SU-DHL-6 (cell line): ENCODE data around the gene OS9.

Experiments used
- H2AFZ ChIP-seq: fragments of 200-600 bp; sonication (generic); 2 replicates; pipeline ENCODE4 v1.6.1; 2014; ENCODE audit warnings: low read depth, mild to moderate bottlenecking, moderate library complexity, mixed read lengths, antibody characterized with exemption, low read length; ENCODE audit not compliant: severe bottlenecking
- H3F3A ChIP-seq: fragments of 200-600 bp; shearing (Covaris generic); 2 replicates; pipeline ENCODE4 v1.6.0; 2016; ENCODE audit warnings: antibody characterized with exemption, mild to moderate bottlenecking; ENCODE audit not compliant: insufficient read depth
- H3K27ac ChIP-seq: fragments of 200-600 bp; sonication (generic); 2 replicates; pipeline ENCODE4 v1.5.1; 2016; ENCODE audit warnings: low read depth, mild to moderate bottlenecking, low read length, moderate library complexity, mixed read lengths
- H3K27me3 ChIP-seq: fragments of 200-600 bp; sonication (generic), shearing (Covaris generic); 2 replicates; pipeline ENCODE4 v1.6.0; 2014; ENCODE audit warnings: mild to moderate bottlenecking, low read length
- H3K36me3 ChIP-seq: fragments of 200-600 bp; sonication (generic); 2 replicates; pipeline ENCODE4 v1.6.1; 2014; ENCODE audit warnings: mild to moderate bottlenecking, low read length, mixed read lengths
- H3K4me2 ChIP-seq: fragments of 300-600, 200-600 bp; shearing (Covaris generic), sonication (generic); 2 replicates; pipeline ENCODE4 v1.6.0; 2014; ENCODE audit warnings: low read length, low read depth, mild to moderate bottlenecking; ENCODE audit not compliant: poor library complexity, severe bottlenecking
- H3K4me3 ChIP-seq: fragments of 200-600 bp; sonication (generic); 2 replicates; pipeline ENCODE4 v1.5.1; 2014; ENCODE audit warnings: antibody characterized with exemption, low read length, mild to moderate bottlenecking, mixed read lengths; ENCODE audit not compliant: insufficient read depth, poor library complexity, severe bottlenecking
- H3K79me2 ChIP-seq: fragments of 200-600 bp; sonication (generic); 2 replicates; pipeline ENCODE4 v1.6.1; 2014; ENCODE audit warnings: mild to moderate bottlenecking, low read length, moderate library complexity; ENCODE audit not compliant: insufficient read depth
- H3K9ac ChIP-seq: fragments of 200-600 bp; sonication (generic); 2 replicates; pipeline ENCODE4 v1.7.0; 2014; ENCODE audit warnings: mild to moderate bottlenecking, low read length
- H3K9me2 ChIP-seq: fragments of 200-600 bp; sonication (generic); replicated peaks from 2 replicates; pipeline ENCODE4 v1.6.1; 2014; ENCODE audit warnings: low read length; ENCODE audit not compliant: insufficient read depth
- H3K9me3 ChIP-seq: fragments of 200-600 bp; sonication (generic); 2 replicates; pipeline ENCODE4 v1.6.1; 2014; ENCODE audit warnings: low read length, mixed read lengths; ENCODE audit not compliant: insufficient read depth
- H4K20me1 ChIP-seq: fragments of 200-600 bp; sonication (generic); 2 replicates; pipeline ENCODE4 v1.6.1; 2014; ENCODE audit warnings: low read depth, mild to moderate bottlenecking, antibody characterized with exemption, low read length, moderate library complexity, mixed read lengths
- CTCF ChIP-seq: fragments of 200-600 bp; sonication (generic); IDR thresholded peaks from one replicate; pipeline ENCODE4 v1.5.1; 2017; ENCODE audit warnings: antibody characterized with exemption, mild to moderate bottlenecking, low read length, moderate library complexity; ENCODE audit not compliant: insufficient read depth, poor library complexity, severe bottlenecking
- EZH2phosphoT487 ChIP-seq: fragments of 200-600 bp; sonication (generic), shearing (Covaris generic); conservative IDR thresholded peaks from 2 replicates; pipeline ENCODE4 v1.6.1; 2018; ENCODE audit warnings: mild to moderate bottlenecking, antibody characterized with exemption, low read length, moderate library complexity, mixed read lengths

Gene OS9

DNA sequence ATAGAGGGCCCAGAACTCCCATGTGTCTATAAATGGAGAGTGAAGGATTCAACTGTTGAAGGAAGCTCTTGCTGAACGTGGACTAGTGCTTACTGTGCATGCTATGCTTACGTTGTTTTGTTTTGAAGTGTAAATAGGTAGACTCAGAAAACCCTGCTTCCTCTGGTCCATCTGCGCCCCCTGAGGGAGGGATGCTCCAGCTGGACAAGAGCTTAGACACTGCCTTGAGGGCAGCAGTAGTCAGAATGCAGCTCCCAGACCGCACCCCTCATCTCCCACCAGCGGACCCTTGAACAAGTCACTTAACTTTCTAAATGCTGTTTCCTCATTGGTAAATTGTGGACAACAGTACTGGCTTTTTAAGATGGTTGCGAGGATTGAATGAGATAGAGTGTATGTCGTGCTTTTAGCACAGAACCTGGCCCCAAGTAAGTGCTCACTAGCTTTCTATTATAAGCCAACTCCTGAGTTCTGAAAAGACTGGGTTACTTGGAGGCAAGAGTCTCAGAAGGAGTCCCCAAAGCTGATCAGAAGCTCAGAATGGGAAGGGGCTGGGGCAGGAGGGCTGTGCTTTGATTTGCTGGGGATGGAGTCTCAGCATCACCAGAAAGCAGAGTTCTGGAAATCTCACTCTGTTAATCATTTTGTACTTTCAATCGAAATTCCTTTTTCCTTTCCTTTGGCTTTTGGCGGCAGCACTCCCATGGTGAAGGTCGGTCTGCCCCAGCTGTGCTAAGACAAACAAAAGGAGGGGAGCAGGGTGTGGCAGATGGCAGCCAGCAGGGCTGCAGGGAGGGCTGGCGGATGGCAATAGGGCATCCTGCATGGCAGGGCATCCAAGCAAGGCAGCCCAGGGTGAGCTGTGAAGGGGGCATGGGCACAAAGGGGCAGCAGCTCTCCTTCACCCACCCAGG is 29.0 kb downstream of the OS9 start:
- Histone ChIP-seq H3K27me3 (no peaks in the 10 kb centered on the region), H3F3A (no peaks in the 10 kb centered on the region), H3K9ac (no peak overlapping the region), H3K36me3 (0 out of 2 replicates have a peak, but pooled peaks cover 2% of the 10 kb centered on the region), H3K4me3 (no peak overlapping the region), H3K79me2 (no peaks in the 10 kb centered on the region), H3K9me3 (no peaks in the 10 kb centered on the region), H4K20me1 (no peaks in the 10 kb centered on the region), H3K9me2 (no peaks in the 10 kb centered on the region), H2AFZ (no peak overlapping the region), H3K27ac (no peak overlapping the region), H3K4me2 (no peak overlapping the region)
- TF ChIP-seq EZH2phosphoT487 (no peak), CTCF (no peak)

DNA sequence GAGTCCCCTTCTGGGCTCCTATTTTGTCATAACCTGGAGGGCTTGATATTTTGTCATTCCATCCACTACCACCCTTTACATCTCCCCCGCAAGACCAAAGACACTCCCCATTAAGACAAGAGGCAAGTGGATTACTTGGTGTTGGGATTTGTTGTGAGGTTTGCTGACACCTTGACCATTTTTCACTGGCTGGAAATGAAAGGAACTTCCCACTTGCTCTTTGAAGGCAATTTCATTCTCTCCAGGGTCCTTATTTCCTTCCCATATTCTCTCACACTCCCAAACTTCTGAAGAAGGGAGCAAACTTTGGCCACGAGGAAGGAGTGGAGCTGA is 29.7 kb downstream of the OS9 start:
- H3F3A ChIP-seq = no peaks in the 10 kb centered on the region
- H3K79me2 ChIP-seq = no peaks in the 10 kb centered on the region
- no peaks in the 10 kb centered on the region for H3K9me2 ChIP-seq
- no peak overlapping the region for H3K4me2 ChIP-seq
- H3K9ac ChIP-seq = no peak overlapping the region
- H2AFZ ChIP-seq = no peak overlapping the region
- no peaks in the 10 kb centered on the region for H3K9me3 ChIP-seq
- H3K27ac ChIP-seq = no peak overlapping the region
- TF ChIP-seq CTCF = no peak
- TF ChIP-seq EZH2phosphoT487 = no peak
- H3K36me3 ChIP-seq = no peaks in the 10 kb centered on the region
- H3K27me3 ChIP-seq = no peaks in the 10 kb centered on the region
- no peak overlapping the region for H3K4me3 ChIP-seq
- no peaks in the 10 kb centered on the region for H4K20me1 ChIP-seq

GRCh38 chr12:57724003-57724935 is 30.3 kb downstream of the OS9 start:
- Histone ChIP-seq H3K27me3 (no peaks in the 10 kb centered on the region), H3K4me3 (no peak overlapping the region), H3K4me2 (no peak overlapping the region), H2AFZ (no peak overlapping the region), H3K27ac (no peak overlapping the region), H3K36me3 (no peaks in the 10 kb centered on the region), H3K79me2 (no peaks in the 10 kb centered on the region), H3F3A (no peaks in the 10 kb centered on the region), H3K9me2 (no peaks in the 10 kb centered on the region), H4K20me1 (no peaks in the 10 kb centered on the region), H3K9me3 (no peaks in the 10 kb centered on the region), H3K9ac (no peak overlapping the region)
- TF ChIP-seq CTCF (no peak), EZH2phosphoT487 (no peak)
